Measurements from ENCODE around the gene SAMD3.

DNA sequence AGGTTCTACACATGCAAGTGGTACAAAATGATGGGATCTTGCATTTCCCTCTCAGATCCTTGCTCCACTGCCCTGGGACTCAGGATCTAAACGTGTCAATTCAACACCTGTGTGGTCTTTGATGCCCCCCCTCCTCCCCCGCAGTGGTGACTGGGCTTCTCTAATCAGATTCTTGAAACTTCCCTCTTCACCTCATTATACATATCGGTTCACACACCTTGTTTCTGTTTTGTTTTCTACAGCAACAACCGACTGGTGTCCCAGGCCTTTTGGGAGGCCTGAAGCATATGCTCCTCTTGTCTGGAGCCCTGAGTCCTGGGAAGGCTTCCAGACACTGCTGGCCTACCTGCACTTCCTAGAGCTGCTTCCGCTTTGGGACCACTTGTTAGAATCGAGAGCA is 20.0 kb downstream of the SAMD3 start:
- TF ChIP-seq, protein P1, sequence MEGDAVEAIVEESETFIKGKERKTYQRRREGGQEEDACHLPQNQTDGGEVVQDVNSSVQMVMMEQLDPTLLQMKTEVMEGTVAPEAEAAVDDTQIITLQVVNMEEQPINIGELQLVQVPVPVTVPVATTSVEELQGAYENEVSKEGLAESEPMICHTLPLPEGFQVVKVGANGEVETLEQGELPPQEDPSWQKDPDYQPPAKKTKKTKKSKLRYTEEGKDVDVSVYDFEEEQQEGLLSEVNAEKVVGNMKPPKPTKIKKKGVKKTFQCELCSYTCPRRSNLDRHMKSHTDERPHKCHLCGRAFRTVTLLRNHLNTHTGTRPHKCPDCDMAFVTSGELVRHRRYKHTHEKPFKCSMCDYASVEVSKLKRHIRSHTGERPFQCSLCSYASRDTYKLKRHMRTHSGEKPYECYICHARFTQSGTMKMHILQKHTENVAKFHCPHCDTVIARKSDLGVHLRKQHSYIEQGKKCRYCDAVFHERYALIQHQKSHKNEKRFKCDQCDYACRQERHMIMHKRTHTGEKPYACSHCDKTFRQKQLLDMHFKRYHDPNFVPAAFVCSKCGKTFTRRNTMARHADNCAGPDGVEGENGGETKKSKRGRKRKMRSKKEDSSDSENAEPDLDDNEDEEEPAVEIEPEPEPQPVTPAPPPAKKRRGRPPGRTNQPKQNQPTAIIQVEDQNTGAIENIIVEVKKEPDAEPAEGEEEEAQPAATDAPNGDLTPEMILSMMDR (IDR thresholded peaks at IDR 0.05; ENCODE audit: low read depth, low read length, poor library complexity, severe bottlenecking) = no peak
- TF ChIP-seq EZH2phosphoT487 (IDR thresholded peaks at IDR 0.05; ENCODE audit: borderline replicate concordance, low read length) = no peak
